DMS153 (cell line): ENCODE data around the gene VCL.
A peak's percentile ranks its signal among the peaks of the same experiment; 100 is the strongest.
"Not testable (repeated sequence)": the region's sequence is repeated elsewhere in the genome, so short reads cannot be mapped to it uniquely, and the experiment has no call there.

Experiments used
- DNase-seq: peaks from one replicate; lab custom pipeline; 2025; lab: John Stamatoyannopoulos, UW

Gene VCL

DNA sequence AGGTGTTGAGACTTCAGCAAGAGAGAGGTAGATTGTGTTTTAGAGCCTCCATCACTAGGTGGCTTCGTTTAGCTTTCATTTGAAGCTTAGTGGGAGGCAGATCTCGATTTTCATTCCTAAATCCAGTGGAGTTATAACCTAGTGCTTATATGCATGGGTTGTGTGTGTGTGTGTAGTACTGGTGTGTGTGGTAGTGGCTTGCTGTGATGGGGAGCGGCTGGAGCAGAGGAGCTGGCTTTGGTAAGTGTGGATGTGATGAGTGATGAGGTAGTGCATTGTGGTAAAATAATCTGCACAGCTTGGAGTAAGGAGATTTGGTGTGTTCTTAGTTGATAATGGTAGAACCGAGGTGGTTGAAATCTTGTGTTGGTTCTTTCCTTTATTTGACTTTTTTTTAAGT is 109.5 kb downstream of the VCL start:
- DNase-seq: no peak

DNA sequence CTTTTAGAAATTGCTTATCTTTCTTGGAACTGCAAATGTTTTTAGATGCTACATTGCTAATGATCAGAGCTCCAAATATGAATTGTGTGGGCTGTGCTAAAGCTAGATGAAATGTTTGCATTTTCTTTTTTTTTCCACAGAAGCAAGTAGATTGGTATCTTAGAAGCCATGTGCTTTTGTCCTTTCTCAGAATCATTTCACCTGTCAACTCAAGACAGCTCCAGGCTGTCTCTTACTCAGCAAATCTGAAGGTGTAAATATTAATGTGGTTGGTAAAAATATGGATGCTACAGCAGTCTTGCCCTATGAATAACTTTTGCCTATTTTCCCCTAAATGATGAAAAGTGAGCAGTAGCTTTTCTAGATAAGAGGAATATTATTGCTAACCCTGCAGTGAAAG is 111.5 kb downstream of the VCL start:
- DNase-seq: no peak

DNA sequence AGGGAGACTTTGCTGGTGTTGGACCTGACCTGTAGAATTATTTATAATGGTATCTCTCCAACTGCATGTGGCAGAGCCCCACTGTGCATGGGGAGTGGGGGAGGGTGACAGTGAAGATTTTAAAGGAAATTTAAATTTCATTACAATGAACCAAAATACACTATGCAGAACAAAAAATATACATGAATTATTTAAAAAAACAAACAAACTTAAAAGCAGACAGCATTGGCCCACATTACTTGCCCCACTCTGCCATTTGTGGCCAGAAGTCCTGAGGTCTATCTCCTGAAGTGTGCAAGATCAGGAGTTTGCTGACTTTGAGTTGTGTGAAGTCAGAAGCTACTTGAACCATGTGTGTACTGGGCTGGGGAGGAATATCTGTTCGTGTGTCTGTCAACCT is 112.2 kb downstream of the VCL start:
- DNase-seq: no peak

DNA sequence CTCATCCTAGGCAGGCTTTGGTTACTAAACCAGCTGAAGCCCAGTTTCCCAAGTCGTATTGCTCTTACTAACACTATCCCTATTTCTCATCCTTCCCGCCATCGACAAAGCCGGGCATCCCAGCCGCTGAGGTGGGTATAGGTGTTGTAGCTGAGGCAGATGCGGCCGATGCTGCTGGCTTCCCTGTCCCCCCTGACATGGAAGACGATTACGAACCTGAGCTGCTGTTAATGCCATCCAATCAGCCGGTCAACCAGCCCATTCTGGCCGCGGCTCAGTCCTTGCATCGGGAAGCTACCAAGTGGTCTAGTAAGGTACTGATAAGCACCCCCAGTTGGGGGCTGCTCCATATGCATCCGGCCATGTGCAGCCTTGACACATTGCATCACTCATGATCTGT is 113.9 kb downstream of the VCL start:
- no peak for DNase-seq

DNA sequence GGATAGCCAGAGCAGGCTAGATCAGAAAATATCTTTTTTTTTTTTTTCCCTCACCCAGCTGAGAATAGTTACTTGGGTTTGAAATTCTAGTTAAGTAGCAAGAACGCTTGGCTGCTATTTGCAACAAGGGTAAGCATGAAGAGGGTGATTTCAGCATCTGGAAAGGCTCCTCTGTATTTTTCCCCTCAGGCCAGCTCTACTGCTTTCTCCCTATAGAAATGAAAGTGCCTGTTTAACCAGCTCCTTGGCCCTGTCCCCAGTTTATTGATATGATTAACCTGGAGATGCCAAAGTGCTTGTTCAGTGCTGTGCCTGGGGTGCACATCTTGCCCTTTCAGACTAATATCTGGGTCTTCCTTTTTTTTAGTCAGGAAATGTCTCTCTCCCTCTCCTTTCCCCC is 115.6 kb downstream of the VCL start:
- DNase-seq: no peak

DNA sequence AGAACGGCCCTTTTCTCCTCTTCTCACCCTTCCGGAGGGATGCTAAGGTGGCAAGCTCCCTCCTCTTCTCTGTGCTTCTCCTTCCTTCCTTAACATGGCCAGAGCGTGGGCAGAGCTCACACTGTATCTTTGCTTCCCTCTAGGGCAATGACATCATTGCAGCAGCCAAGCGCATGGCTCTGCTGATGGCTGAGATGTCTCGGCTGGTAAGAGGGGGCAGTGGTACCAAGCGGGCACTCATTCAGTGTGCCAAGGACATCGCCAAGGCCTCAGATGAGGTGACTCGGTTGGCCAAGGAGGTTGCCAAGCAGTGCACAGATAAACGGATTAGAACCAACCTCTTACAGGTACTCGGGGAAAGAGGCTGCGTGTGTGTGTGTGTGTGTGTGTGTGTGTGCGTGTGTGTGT is 116.1 kb downstream of the VCL start:
- DNase-seq: no peak

DNA sequence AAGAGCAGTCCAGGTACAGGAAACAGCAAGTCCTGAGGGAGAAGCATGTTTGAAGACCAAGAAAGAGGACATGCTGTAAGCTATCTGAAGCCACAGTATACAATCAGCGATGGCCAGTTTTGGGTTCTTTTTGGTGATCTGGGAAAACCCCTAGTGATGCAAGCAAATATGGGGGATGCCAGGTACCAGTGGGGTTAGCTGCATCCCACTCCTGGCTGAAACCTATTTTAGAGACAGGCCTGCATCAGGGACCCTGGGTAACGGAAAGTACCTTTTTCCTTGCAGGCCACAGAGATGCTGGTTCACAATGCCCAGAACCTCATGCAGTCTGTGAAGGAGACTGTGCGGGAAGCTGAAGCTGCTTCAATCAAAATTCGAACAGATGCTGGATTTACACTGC is 119.8 kb downstream of the VCL start:
- DNase-seq: no peak

DNA sequence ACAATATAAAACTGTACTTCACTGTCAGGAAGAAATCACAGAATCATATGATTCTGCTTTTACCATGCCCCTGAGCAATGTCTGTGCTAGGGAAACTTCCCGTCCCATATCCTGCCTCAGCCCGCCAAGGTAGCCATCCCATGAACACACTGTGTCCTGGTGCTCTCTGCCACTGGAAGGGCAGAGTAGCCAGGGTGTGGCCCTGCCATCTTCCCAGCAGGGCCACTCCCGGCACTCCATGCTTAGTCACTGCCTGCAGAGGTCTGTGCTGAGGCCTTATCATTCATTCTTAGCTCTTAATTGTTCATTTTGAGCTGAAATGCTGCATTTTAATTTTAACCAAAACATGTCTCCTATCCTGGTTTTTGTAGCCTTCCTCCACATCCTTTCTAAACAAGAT is 120.9 kb downstream of the VCL start:
- no peak for DNase-seq

DNA sequence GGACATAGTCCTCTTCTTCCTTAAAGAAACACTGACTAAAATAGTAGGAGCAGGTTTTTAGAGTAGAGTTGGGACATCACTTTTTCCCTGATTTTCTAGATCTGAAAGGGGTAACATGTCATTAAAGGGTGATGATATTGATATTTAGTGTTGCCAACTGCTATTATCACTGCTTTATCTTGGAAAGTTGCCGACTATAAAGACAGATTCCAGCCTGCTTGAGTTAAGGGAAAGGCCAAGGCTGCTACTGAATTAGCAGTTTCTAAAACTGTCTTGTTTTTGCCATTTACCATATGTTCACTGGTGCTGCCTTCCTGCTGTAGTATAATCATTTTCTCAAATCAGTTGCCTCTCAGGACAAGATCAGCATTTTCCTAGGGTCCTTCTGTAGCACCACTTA is 123.0 kb downstream of the VCL start:
- no peak for DNase-seq

DNA sequence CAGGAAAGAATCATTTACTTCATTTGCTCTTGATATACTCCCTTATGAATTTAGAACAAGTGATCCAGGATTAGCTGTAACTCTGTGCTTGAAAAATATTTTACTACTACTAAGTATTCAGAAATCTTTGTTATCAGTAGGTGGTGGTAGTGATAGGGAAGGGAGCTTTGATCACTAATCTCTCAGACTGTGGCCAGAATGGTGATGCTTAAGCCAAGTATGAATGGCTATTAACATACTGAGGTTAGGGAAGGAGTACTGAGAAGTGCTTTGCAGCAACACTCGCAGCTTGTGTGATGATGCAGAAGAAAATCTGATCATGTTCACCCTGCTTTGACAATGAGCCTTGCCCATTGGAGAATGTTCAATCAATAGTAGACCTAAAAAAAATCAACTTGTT is 123.5 kb downstream of the VCL start:
- DNase-seq: no peak

DNA sequence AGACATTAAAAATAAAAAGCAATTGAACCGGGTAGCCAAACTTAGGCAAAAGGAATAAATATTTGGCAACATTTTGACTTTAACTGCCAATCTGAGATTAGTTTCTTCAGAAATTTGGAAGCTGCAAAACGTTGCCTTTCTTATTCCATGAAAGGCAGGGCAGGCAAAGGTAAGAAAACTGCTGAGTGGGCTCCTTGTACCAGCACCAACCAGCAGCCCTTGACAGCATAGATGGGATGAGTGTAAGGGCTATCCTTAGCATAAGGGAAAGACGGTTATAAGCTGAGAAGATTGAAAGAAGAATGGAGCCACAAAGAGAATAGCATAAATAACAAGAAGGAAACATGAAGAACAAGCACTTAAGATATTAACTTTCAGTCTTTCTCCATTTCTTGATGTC is 124.1 kb downstream of the VCL start:
- no peak for DNase-seq

DNA sequence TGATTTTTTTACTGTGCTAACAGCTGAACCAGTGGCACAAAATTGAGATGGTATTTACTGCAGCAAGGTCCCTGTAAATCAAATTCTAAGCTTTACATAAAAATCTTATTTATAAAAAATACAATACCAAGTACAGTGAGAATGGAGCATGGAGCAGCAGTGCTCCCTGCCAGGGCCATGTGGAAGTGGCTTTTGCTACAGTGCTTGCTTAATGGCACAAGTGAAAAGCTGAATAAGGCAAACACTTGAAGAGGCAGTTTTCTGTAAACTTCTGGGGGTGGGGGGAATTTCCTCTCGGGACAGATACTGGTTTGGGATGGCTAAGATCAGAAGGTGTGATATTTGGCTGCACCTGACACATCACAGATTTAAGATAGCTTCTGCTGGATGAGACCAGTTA is 125.2 kb downstream of the VCL start:
- no peak for DNase-seq

DNA sequence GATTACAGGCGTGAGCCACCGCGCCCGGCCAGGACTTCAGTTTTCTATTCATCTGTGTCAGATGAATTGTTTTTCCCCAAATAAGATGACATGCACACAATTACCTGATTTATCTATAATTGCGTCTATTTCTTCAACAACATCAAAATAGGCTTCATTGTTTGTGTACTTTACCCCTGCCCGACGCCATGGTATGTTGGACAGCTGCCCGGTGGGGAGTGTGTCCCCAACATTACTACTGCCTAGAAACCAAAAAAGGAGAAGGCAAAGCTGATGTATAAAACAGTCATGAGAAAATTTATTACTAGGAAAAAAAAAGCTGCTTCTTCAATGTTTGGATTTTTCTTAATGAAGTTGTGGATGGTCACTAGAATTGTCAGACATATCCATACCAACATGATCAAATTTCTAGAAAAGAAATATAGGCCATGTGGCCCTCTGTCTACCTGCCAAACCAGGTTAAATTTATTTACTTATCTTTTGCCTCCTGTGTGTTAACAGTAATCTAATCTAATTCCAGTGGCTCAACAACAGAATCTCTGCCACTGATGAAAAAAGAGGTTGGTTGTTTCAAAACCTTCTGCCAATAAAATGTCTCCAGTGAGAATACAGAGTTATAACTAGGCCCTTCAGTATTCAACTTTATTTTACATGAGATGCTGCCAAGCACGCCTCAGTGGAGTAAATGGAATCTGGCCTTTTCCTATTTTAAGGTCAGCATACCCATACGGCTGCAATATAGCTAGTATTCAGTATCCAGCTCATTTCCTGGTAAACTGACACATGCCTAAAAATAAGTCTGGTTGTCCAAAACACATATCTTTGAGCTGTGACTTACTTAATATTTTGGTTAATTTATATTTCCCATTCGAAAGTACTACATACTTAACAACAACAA is 136.3 kb downstream of the VCL start:
- DNase-seq: no peak

DNA sequence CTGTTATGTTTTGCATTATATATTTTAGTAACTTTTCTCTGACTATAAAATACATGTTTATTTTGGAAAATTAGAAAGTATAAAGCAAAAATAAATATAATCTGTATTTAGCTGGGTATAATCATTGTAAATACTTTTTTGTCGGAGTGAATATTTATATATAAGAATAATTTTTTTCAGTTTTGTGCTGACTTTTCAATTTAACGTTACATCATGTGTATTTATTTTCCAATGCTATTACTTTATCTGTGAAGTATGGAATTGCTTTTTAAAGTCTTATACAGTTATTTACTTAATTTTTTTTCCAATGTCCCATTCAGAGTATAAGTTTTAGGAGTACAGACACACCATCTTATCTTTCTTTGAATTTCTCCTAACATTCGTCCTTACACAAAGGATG is 137.5 kb downstream of the VCL start:
- no peak for DNase-seq

DNA sequence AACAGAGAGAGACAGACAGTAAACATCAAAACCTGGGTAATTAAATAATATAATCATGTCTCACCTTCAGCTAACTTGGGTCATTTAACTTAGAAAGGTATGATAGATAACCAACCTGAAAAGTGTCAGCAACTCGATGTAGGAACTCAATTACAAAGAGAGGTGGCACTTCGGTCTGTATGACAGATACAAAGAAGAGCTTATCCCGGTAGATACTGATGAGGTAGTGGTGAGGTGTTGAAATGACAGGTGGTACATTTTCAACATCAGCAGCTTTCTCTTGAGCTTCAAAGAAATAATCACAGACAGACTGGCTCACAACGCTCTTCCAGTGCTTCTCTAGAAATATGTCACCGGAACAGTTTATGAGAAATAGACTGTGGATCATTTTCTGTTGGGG is 140.1 kb downstream of the VCL start:
- DNase-seq: no peak

DNA sequence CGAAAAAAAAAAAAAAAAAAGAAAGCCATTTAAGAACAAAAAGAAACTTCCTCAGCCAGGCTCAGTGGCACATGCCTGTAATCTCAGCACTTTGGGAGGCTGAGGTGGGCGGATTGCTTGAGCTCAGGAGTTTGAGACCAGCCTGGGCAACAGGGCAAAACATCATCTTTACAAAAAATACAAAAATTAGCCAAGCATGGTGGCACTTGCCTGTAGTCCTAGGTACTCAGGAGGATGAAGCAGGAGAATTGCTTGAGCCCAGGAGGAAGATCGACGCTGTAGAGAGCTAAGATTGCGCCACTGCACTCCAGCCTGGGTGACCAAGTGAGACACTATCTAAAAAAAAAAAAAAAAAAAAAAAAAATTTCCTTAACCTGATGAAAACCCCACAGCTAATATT is 140.7 kb downstream of the VCL start:
- not testable (repeated sequence) for DNase-seq

DNA sequence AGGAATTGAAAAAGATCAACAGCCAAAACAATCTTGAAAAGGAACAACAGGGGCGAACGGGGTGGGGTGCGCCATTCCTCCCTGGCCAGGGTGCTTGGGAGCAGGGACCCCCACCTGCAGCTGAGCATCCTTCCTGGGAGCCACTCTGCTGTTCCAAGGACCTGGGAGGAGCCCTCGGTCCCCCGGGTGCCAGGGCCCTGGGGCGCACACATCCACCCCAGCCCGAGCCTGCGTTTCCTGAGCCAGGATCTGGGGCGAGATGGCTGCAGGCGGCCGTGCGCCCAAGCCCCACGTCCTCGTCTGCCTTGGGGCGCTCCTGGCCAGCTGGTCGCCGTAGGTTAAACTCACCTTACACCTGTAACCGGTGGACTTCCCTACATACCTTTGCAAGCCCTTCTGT is 142.1 kb downstream of the VCL start:
- no peak for DNase-seq

DNA sequence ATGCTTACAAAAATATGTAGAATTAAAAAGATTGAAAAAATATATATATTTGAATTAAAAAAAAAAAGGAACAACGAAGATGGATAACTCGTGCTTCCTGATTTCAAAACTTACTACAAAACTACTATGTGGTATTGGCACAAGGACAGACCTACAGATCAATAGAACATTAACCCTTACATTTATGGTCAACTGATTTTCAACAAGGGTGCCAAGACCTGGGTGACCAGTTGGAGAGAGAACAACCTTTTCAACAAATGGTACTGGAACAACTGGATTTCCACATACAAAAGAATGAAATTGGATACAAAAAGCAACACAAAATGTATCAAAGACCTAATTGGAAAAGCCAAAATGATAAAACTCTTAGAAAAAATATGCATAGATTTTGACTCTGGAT is 142.6 kb downstream of the VCL start:
- DNase-seq: no peak

DNA sequence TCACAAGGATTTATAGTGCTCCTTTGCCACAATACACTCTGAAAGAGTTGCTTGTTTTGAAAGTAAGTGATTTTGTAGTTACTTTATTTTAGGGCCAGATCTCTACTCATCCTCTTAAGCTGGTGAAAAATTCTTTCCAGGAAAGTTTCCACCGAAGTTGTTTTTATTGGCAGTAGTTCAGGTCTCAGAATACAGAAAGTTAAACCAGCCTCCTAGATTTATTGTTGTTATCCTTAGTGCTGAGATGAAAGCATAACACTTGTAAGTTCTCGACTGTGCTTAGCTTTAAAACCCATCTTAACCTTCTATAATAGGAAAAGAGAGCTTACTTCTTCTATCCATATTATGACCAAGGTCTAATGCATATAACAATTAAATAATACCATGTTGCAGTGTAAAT is 147.2 kb downstream of the VCL start:
- DNase-seq: no peak

DNA sequence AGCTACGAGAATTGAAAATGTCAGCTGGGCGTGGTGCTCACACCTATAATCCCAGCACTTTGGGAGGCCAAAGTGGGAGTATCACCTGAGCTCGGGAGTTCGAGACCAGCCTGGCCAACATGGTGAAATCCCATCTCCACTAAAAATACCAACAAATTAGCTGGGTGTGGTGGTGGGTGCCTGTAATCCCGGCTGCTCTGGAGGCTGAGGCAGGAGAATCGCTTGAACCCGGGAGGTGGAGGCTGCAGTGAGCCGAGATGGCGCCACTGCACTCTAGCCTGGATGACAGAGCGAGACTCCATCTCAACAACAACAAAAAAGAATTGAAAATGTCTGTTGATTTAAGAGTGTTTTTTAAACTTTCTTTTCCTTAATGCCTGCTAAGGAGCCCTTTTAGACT is 149.1 kb downstream of the VCL start:
- not testable (repeated sequence) for DNase-seq

DNA sequence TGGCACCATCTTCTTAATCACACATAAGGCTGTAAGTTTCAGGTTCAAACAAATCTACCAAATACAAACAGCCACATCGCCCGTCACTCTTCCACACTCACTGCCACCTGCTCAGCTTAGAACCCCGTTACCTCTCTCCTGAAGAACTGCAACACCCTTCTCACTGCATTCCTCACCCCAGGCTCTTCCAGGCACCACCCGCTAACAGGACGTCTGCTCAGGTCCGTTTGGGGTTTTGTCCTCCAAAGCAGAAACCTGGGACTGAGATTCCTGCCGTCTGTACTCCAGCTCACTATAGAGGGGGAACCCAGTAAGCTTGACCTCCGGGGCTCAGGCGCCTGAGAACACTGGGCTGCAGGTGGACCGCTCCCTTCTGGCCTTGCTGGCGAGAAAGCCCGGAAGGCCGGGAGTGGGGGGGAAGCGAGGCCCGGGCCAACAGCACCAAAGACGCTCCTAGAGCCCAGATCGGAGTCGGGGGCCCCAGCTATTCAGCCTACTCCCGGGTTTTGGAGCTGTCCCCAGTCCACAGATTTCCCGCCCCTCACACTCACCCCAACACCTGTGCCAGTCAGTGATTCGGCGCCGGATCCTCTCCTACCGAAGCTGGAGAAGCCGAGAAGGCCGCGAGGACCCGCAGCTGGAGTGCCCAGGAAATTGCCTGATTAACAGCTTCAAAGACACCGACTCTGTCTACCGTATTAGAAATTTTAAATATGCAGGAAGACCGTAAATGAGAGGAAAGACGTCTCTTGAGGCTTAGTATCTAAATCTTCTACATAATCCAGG is 152.5 kb downstream of the VCL start, which contains the start of gene AP3M1:
Gene AP3M1 (minus strand): TSS at position 625 of the 786 bp plus-strand sequence. CDS start 12,449 bp downstream, outside the sequence.
- DNase-seq: peak; percentile 89

DNA sequence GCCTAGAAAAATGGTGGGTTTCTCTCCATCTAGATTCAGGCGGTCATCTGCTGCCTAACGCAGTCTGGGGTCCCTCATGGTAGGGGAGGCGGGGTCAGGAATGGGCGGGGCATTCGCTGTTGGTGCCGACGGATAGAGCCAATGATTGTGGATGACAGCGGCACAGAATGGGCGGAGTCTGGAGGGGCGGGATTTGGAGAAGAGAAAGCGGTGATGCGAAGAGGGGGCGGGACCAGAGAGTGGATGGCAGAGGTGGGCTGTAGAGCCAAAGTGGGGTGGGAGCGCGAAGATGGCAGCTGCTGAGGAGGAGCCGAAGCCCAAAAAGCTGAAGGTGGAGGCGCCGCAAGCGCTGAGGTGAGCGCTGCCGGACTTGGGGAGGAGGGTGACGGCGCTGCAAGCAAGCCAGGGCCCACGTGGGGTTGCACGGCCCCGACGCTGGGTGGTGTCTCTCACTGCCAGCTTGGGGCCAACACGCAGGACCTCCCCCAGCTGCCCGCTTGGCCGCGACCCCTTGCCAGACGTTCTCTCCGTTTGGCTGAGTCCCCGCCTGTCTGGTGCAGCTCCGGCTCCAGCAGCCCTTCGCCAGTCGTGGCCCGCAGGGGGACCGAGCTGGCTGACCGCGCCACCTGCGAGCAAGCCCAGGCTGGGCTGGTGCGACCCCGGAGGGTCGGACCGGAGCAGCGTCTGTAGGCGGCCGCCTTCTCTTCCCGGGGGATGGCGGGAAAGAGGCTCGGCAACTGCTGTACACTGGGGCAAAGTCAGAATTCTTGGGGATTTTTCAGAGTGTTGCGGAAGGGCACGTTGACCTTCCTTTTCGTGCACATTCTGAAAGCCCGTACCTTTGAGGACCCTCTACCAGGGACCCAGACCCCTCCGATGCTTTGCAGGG is 153.3 kb downstream of the VCL start, which contains the start of gene ADK:
Gene ADK (plus strand): TSS at position 232 of the 889 bp plus-strand sequence. CDS start 58 bp downstream, at position 290.
- DNase-seq: peak; percentile 91
